HCEC 1CT (cell line): ENCODE measurements around the gene PTTG2.

Source experiments
- DNase-seq: peaks from one replicate; pipeline ENCODE4 v3.0.0-alpha.2; 2017

Gene PTTG2

GRCh38 chr4:37989398-37990260 is 29.4 kb downstream of the PTTG2 start:
- no peak for DNase-seq

- DNase-seq, result no peak
These were observed 30.6 kb downstream of the PTTG2 start for GRCh38 chr4:37990731-37991245.

- DNase-seq, result no peak
These were observed 31.6 kb downstream of the PTTG2 start for GRCh38 chr4:37991623-37992410.

GRCh38 chr4:37993806-37994205 is 33.6 kb downstream of the PTTG2 start:
- no peak for DNase-seq

- DNase-seq, result no peak
These were observed 34.4 kb downstream of the PTTG2 start for GRCh38 chr4:37994569-37994968.

GRCh38 chr4:37995299-37995821 is 35.2 kb downstream of the PTTG2 start:
- no peak for DNase-seq

GRCh38 chr4:37995981-37996775 is 36.0 kb downstream of the PTTG2 start:
- DNase-seq, result no peak

- DNase-seq, result no peak
These were observed 38.0 kb downstream of the PTTG2 start for GRCh38 chr4:37998226-37998625.

- no peak for DNase-seq
These were observed 39.0 kb downstream of the PTTG2 start for GRCh38 chr4:37999000-37999716.

GRCh38 chr4:37999965-38000364 is 39.8 kb downstream of the PTTG2 start:
- DNase-seq, result no peak

GRCh38 chr4:38001927-38002326 is 41.7 kb downstream of the PTTG2 start:
- no peak for DNase-seq

- DNase-seq, result no peak
These were observed 42.4 kb downstream of the PTTG2 start for GRCh38 chr4:38002451-38003071.

GRCh38 chr4:38003102-38003501 is 42.9 kb downstream of the PTTG2 start:
- no peak for DNase-seq

- no peak for DNase-seq
These were observed 43.4 kb downstream of the PTTG2 start for GRCh38 chr4:38003628-38004027.

- no peak for DNase-seq
These were observed 43.9 kb downstream of the PTTG2 start for GRCh38 chr4:38004062-38004461.

GRCh38 chr4:38004887-38005286 is 44.7 kb downstream of the PTTG2 start:
- no peak for DNase-seq

GRCh38 chr4:38005637-38006036 is 45.4 kb downstream of the PTTG2 start:
- no peak for DNase-seq

GRCh38 chr4:38007645-38008044 is 47.4 kb downstream of the PTTG2 start:
- DNase-seq, result no peak

GRCh38 chr4:38008571-38009021 is 48.4 kb downstream of the PTTG2 start:
- no peak for DNase-seq

GRCh38 chr4:38009421-38009820 is 49.2 kb downstream of the PTTG2 start:
- DNase-seq, result no peak

- DNase-seq, result no peak
These were observed 49.8 kb downstream of the PTTG2 start for GRCh38 chr4:38009949-38010348.
